H1 (cell line): Measurements from ENCODE around the gene RFC1. TPM values are rescaled to one million over a fixed set of nuclear protein-coding genes. Genes with fewer than 3 reads are reported as not detected.

Experiments used
- CTCF ChIA-PET: fragments of 300-600 bp; sonication (Branson Sonifier 250); formaldehyde crosslinking; loops from one replicate; lab custom pipeline; 2021; ENCODE audit not compliant: partially characterized antibody; lab: Charles Lee
- POLR2A ChIA-PET: fragments of 300-600 bp; sonication (Branson Sonifier 250); formaldehyde crosslinking; loops from one replicate; lab custom pipeline; 2021; ENCODE audit warnings: inconsistent platforms; ENCODE audit not compliant: partially characterized antibody; lab: Charles Lee
- DNase-seq, 2 experiments: peaks; one replicate each; pipeline versions ENCODE4 v3.0.0 to v3.0.0-alpha.2; 2010 to 2022; ENCODE audit warnings: low spot score in 2 of 2, low read depth in 1 of 2, mixed read lengths in 1 of 2
- FAIRE-seq: peaks from 2 replicates; lab custom pipeline; 2011; peaks lifted over from hg19 to GRCh38; lab: Jason Lieb, UNC
- H2AFZ ChIP-seq: 2 replicates; pipeline ENCODE4 v1.8.1; 2012; ENCODE audit warnings: low read length, inconsistent platforms
- H2AK5ac ChIP-seq: 2 replicates; pipeline ENCODE4 v1.6.1; 2013; ENCODE audit warnings: low read depth, low read length
- H2BK120ac ChIP-seq: replicated peaks from 2 replicates; pipeline ENCODE3; 2013; ENCODE audit warnings: low read depth, low read length, inconsistent platforms
- H2BK12ac ChIP-seq: 2 replicates; pipeline ENCODE4 v1.6.1; 2013; ENCODE audit warnings: low read depth, low read length
- H2BK15ac ChIP-seq: 2 replicates; pipeline ENCODE4 v1.6.1; 2013; ENCODE audit warnings: low read length
- H2BK20ac ChIP-seq: 2 replicates; pipeline ENCODE4 v1.6.1; 2013; ENCODE audit warnings: low read length
- H2BK5ac ChIP-seq: 2 replicates; pipeline ENCODE4 v1.6.1; 2013; ENCODE audit warnings: low read depth, low read length
- H3K14ac ChIP-seq: 2 replicates; pipeline ENCODE4 v1.6.1; 2013; ENCODE audit warnings: inconsistent platforms; ENCODE audit not compliant: insufficient read length
- H3K18ac ChIP-seq: 2 replicates; pipeline ENCODE4 v1.6.1; 2013; ENCODE audit warnings: low read length; ENCODE audit errors: extremely low read depth
- H3K23ac ChIP-seq: 2 replicates; pipeline ENCODE4 v1.6.1; 2013; ENCODE audit warnings: inconsistent platforms; ENCODE audit not compliant: insufficient read length
- H3K23me2 ChIP-seq: 2 replicates; pipeline ENCODE4 v1.6.1; 2013; ENCODE audit warnings: low read depth, low read length
- H3K27ac ChIP-seq: 2 replicates; pipeline ENCODE4 v1.6.1; 2011; ENCODE audit warnings: low read depth, low read length, inconsistent platforms
- H3K27me3 ChIP-seq, 4 experiments: replicated peaks in 1 of 4; 1 replicate in 1 of 4; 2 replicates in 3 of 4; pipeline versions ENCODE4 v1.6.1 to v1.8.1; 2011 to 2013; ENCODE audit warnings: low read length in 3 of 4, mild to moderate bottlenecking in 3 of 4, inconsistent platforms in 2 of 4, mixed read lengths in 2 of 4, moderate library complexity in 1 of 4; ENCODE audit not compliant: control insufficient read depth in 3 of 4, insufficient read depth in 3 of 4; ENCODE audit errors: extremely low read depth in 1 of 4
- H3K36me3 ChIP-seq, 4 experiments: 2 replicates each; pipeline versions ENCODE4 v1.6.1 to v1.8.1; 2011 to 2013; ENCODE audit warnings: mild to moderate bottlenecking in 4 of 4, low read length in 3 of 4, moderate library complexity in 2 of 4, control low read depth in 1 of 4, inconsistent platforms in 1 of 4; ENCODE audit not compliant: insufficient read depth in 4 of 4, control insufficient read depth in 2 of 4
- H3K4ac ChIP-seq: replicated peaks from 2 replicates; pipeline ENCODE3; 2013; ENCODE audit warnings: low read length, low read depth, mixed read lengths, inconsistent platforms; ENCODE audit not compliant: insufficient read length
- H3K4me1 ChIP-seq, 4 experiments: replicated peaks in 1 of 4; 1 replicate in 1 of 4; 2 replicates in 3 of 4; pipeline versions ENCODE4 v1.6.1 to v1.8.1; 2011 to 2013; ENCODE audit warnings: low read length in 3 of 4, inconsistent platforms in 2 of 4, mixed read lengths in 1 of 4; ENCODE audit not compliant: insufficient read depth in 4 of 4, control insufficient read depth in 3 of 4
- H3K4me2 ChIP-seq, 2 experiments: 2 replicates each; pipeline versions ENCODE4 v1.6.1 to v1.8.1; 2011 to 2013; ENCODE audit warnings: low read depth in 2 of 2, low read length in 2 of 2, control low read depth in 1 of 2, inconsistent platforms in 1 of 2, mild to moderate bottlenecking in 1 of 2; ENCODE audit not compliant: insufficient read depth in 1 of 2
- H3K4me3 ChIP-seq, 4 experiments: fragments of 200-600, 300-600 bp in 1 of 4; sonication (generic), shearing (Covaris generic), sonication (Bioruptor Twin) in 1 of 4; 2 replicates each; pipeline versions ENCODE4 v1.5.1 to v1.8.1; 2011 to 2016; ENCODE audit warnings: low read length in 4 of 4, low read depth in 3 of 4, control low read depth in 2 of 4, inconsistent platforms in 2 of 4, mild to moderate bottlenecking in 2 of 4, mixed read lengths in 1 of 4, moderate library complexity in 1 of 4; ENCODE audit not compliant: insufficient read depth in 2 of 4; ENCODE audit errors: extremely low read depth in 1 of 4
- H3K56ac ChIP-seq: replicated peaks from 2 replicates; pipeline ENCODE3; 2013; ENCODE audit warnings: low read depth, mild to moderate bottlenecking, mixed read lengths, low read length, inconsistent platforms; ENCODE audit not compliant: insufficient read length
- H3K79me1 ChIP-seq: 2 replicates; pipeline ENCODE4 v1.6.1; 2013; ENCODE audit warnings: low read depth, low read length, control low read depth
- H3K79me2 ChIP-seq, 2 experiments: 2 replicates each; pipeline versions ENCODE4 v1.6.1 to v1.8.1; 2012 to 2013; ENCODE audit warnings: low read length in 2 of 2, mild to moderate bottlenecking in 2 of 2, inconsistent platforms in 1 of 2; ENCODE audit not compliant: insufficient read depth in 2 of 2, control insufficient read depth in 1 of 2
- H3K9ac ChIP-seq, 4 experiments: replicated peaks in 1 of 4; 1 replicate in 1 of 4; 2 replicates in 3 of 4; pipeline versions ENCODE4 v1.6.1 to v1.8.1; 2011 to 2013; ENCODE audit warnings: low read depth in 3 of 4, low read length in 3 of 4, control low read depth in 2 of 4, mild to moderate bottlenecking in 2 of 4, moderate library complexity in 2 of 4, inconsistent platforms in 1 of 4; ENCODE audit errors: extremely low read depth in 1 of 4
- H3K9me3 ChIP-seq, 2 experiments: 2 replicates each; pipeline versions ENCODE4 v1.6.1 to v1.8.1; 2012 to 2013; ENCODE audit warnings: mild to moderate bottlenecking in 2 of 2, moderate library complexity in 2 of 2, control low read depth in 1 of 2, inconsistent platforms in 1 of 2, low read depth in 1 of 2, low read length in 1 of 2, mixed read lengths in 1 of 2; ENCODE audit not compliant: insufficient read depth in 2 of 2
- H4K20me1 ChIP-seq, 2 experiments: replicated peaks in 1 of 2; 2 replicates each; pipeline versions ENCODE3 to v1.8.1; 2011 to 2013; ENCODE audit warnings: inconsistent platforms in 2 of 2, low read length in 2 of 2, mild to moderate bottlenecking in 1 of 2; ENCODE audit not compliant: insufficient read depth in 2 of 2, control insufficient read depth in 1 of 2
- H4K5ac ChIP-seq: 2 replicates; pipeline ENCODE4 v1.6.1; 2013; ENCODE audit warnings: low read length, low read depth, mixed read lengths, inconsistent platforms; ENCODE audit not compliant: insufficient read length
- H4K8ac ChIP-seq: 2 replicates; pipeline ENCODE4 v1.8.0; 2013; ENCODE audit warnings: mild to moderate bottlenecking, moderate library complexity, low read length, inconsistent platforms; ENCODE audit not compliant: insufficient read depth; ENCODE audit errors: extremely low read depth
- H4K91ac ChIP-seq: replicated peaks from 2 replicates; pipeline ENCODE3; 2013; ENCODE audit warnings: low read length, mixed read lengths, inconsistent platforms; ENCODE audit not compliant: insufficient read length
- ATF3 ChIP-seq: IDR thresholded peaks from 2 replicates; pipeline ENCODE4 v1.6.1; 2011; ENCODE audit warnings: low read depth, mild to moderate bottlenecking, low read length; ENCODE audit not compliant: insufficient read depth
- HDAC6 ChIP-seq: IDR thresholded peaks from one replicate; pipeline ENCODE4 v1.7.1; 2012; ENCODE audit warnings: low read depth, mild to moderate bottlenecking, inconsistent platforms, low read length, moderate library complexity
- SAP30 ChIP-seq: fragments of 300-600 bp; sonication (generic); IDR thresholded peaks from 2 replicates; pipeline ENCODE4 v1.7.1; 2012; ENCODE audit warnings: low read length, moderate library complexity, mild to moderate bottlenecking, inconsistent platforms; ENCODE audit not compliant: insufficient read depth, insufficient replicate concordance
- SIN3A ChIP-seq, 2 experiments: IDR thresholded peaks in 1 of 2; conservative IDR thresholded peaks in 1 of 2; 2 replicates each; pipeline ENCODE4 v1.6.1; 2011 to 2012; ENCODE audit warnings: low read length in 2 of 2, improper control_type of control experiment in 1 of 2, low read depth in 1 of 2, mild to moderate bottlenecking in 1 of 2
- SP1 ChIP-seq: IDR thresholded peaks from 2 replicates; pipeline ENCODE4 v1.6.1; 2011; ENCODE audit warnings: low read depth, low read length
- WGBS, 2 experiments: shearing (Covaris generic) in 1 of 2; methylation state at CpG; one replicate each; pipeline versions ENCODE4 v1.1.6 to v1.1.7; 2013 to 2015; ENCODE audit warnings: low lambda C conversion rate in 2 of 2, mixed read lengths in 2 of 2, inconsistent platforms in 1 of 2, low coverage in 1 of 2, missing lambda C conversion rate in 1 of 2; ENCODE audit not compliant: insufficient replicate concordance in 2 of 2, insufficient coverage in 1 of 2, insufficient read length in 1 of 2; ENCODE audit errors: extremely low coverage in 1 of 2, missing lambda C conversion rate in 1 of 2; 5-methylcytosine and 5-hydroxymethylcytosine counted together
- long read RNA-seq, 2 experiments: library from RNA in 1 of 2; library from capped mRNA in 1 of 2; stranded (forward); transcript quantifications; one replicate each; pipeline ENCODE4 v2.0.0, GENCODE V29; 2021; ENCODE audit warnings: inconsistent platforms in 1 of 2
- polyA minus RNA-seq, 3 experiments: library from RNA; depleted of rRNA, polyadenylated mRNA; stranded (reverse); fragments of >200 nt; gene quantifications; 1 replicate in 2 of 3; 2 replicates in 1 of 3; pipeline ENCODE4 v1.2.3, GENCODE V29; 2011
- polyA plus RNA-seq, 7 experiments: library from polyadenylated mRNA; depleted of rRNA in 3 of 7; stranded (reverse) in 5 of 7; unstranded in 2 of 7; fragments of >200 nt in 5 of 7; fragments of 200-250 nt in 2 of 7; gene quantifications; 1 replicate in 5 of 7; 2 replicates in 1 of 7; 4 replicates in 1 of 7; pipeline versions ENCODE4 v1.2.1 to v1.2.3, GENCODE V29; 2011 to 2013; ENCODE audit warnings: missing spikeins in 2 of 7, mixed read lengths in 2 of 7
- total RNA-seq: library from RNA; stranded (reverse); fragmentation: NEBNext Ultra II Directional; extraction: Animal tissue kit (Norgen Biotek cat#: 25700); gene quantifications from 2 replicates; pipeline ENCODE4 v1.2.1, GENCODE V29; 2021

Gene RFC1
- 78.0 and 83.8 TPM in 2 replicates for total RNA-seq
- polyA plus RNA-seq (2011; rRNA removed), result 10.4 and 16.0 TPM in 2 replicates
- 23.1 TPM for polyA plus RNA-seq (2011; cell fraction: cytosol; rRNA removed)
- 25.6 TPM for polyA plus RNA-seq (2011; cell fraction: nucleus; rRNA removed)
- 35.1 to 69.6 TPM (median 44.6 TPM) in 4 replicates for polyA plus RNA-seq (2012, experiment 1 of 2)
- 3.6 TPM for polyA plus RNA-seq (2012, experiment 2 of 2)
- 148 TPM for polyA plus RNA-seq (2013, experiment 1 of 2)
- 154 TPM for polyA plus RNA-seq (2013, experiment 2 of 2)
- polyA minus RNA-seq (2011; rRNA and poly(A)+ RNA removed), result 72.5 and 78.2 TPM in 2 replicates
- polyA minus RNA-seq (2011; cell fraction: cytosol; rRNA and poly(A)+ RNA removed), result 52.0 TPM
- 166 TPM for polyA minus RNA-seq (2011; cell fraction: nucleus; rRNA and poly(A)+ RNA removed)
- long read RNA-seq, experiment 1, full-length matches to known transcripts, result 2 of 46 reads
- long read RNA-seq, experiment 1, partial matches to known transcripts, result 23 of 46 reads
- long read RNA-seq, experiment 1, other reads (novel, unspliced or antisense), result 21 of 46 reads
- long read RNA-seq, experiment 2, full-length matches to known transcripts, result 8 of 86 reads
- long read RNA-seq, experiment 2, partial matches to known transcripts, result 61 of 86 reads
- long read RNA-seq, experiment 2, other reads (novel, unspliced or antisense), result 17 of 86 reads

- no peak within 1 kb of the TSS for H2BK120ac ChIP-seq
- H3K9ac ChIP-seq, result peak within 1 kb of the TSS; percentile 75 to 90 (median 87)
- peak within 1 kb of the TSS; percentile 35 for H3K56ac ChIP-seq
- peak; percentile 91 to 97 for DNase-seq
- no peak within 1 kb of the TSS for H3K23ac ChIP-seq
- H3K4me2 ChIP-seq, result peak within 1 kb of the TSS; percentile 57 to 72
- peak within 1 kb of the TSS; percentile 76 for H4K5ac ChIP-seq
- H3K27me3 ChIP-seq, result peaks cover 0 to 12% (median 6%) of the 10 kb centered on the region in 4 experiments; a peak in 5 of 7 replicates
- H3K14ac ChIP-seq, result no peak within 1 kb of the TSS
- H4K20me1 ChIP-seq, result peaks cover 3% of the 10 kb centered on the region in 2 experiments
- 0 out of 2 replicates have a peak, but pooled peaks cover 3% of the 10 kb centered on the region for H3K23me2 ChIP-seq
- 0 out of 2 replicates have a peak within 1 kb of the TSS, but pooled peaks have one; percentile 35 for H2BK12ac ChIP-seq
- no peak within 1 kb of the TSS for H2BK20ac ChIP-seq
- H2BK5ac ChIP-seq, result peak within 1 kb of the TSS; percentile 81; the same call in 1 of the 2 replicates
- H3K79me1 ChIP-seq, result peaks cover 3% of the 10 kb centered on the region
- H3K4me1 ChIP-seq, result peaks cover 0 to 4% (median 0%) of the 10 kb centered on the region in 4 experiments; a peak in 1 of 7 replicates
- no peak within 1 kb of the TSS for H2BK15ac ChIP-seq
- H3K9me3 ChIP-seq, result peaks cover 3% of the 10 kb centered on the region in 2 experiments; a peak in 2 of 4 replicates
- H2AFZ ChIP-seq, result peak within 1 kb of the TSS; percentile 36; the same call in 1 of the 2 replicates
- peak within 1 kb of the TSS; percentile 11 for H3K4ac ChIP-seq
- ChIA-PET CTCF (interaction anchor here (0.6 to 1.7 kb wide), 5 partner anchors 26 to 509 kb away, joined by 3 to 8 read pairs (median 4); no protein-coding TSS in a partner anchor), POLR2A (interaction anchor here (0.6 to 3.3 kb wide), 25 partner anchors 8 to 322 kb away, joined by 3 to 27 read pairs (median 3); partner anchors contain the start of genes LIAS and RPL9)
- 5% methylated on average over 59 of the region's 60 CpGs; no CpG with 5 or more reads in 1 of the 2 experiments for WGBS, 2 experiments
- peak within 1 kb of the TSS; percentile 80 to 93 (median 81) for H3K4me3 ChIP-seq
- peak within 1 kb of the TSS; percentile 96 for H4K8ac ChIP-seq
- H2AK5ac ChIP-seq, result no peak within 1 kb of the TSS
- FAIRE-seq, result peak; percentile 45
- H3K27ac ChIP-seq, result peak within 1 kb of the TSS; percentile 92
- no peaks in the 10 kb centered on the region for H3K36me3 ChIP-seq
- no peak within 1 kb of the TSS for H4K91ac ChIP-seq
- no peak within 1 kb of the TSS; the same call in 1 of the 2 replicates for H3K18ac ChIP-seq
- H3K79me2 ChIP-seq, result peaks cover 9 to 47% of the 10 kb centered on the region in 2 experiments
- peak in 1 of 2 experiments; percentile 84; a peak in 1 of 4 replicates for TF ChIP-seq SIN3A (conservative IDR thresholded peaks at IDR 0.05 in 1 of 2, IDR thresholded peaks at IDR 0.05 in 1 of 2; ENCODE audit: low read depth in 1 of 2, low read length in 2 of 2)
- no peak for TF ChIP-seq SP1
- TF ChIP-seq SAP30, result peak; percentile 36
- peak; percentile 74 for TF ChIP-seq ATF3
- TF ChIP-seq HDAC6, result no peak
Measured at GRCh38 chr4:39365830-39366771, at the start of gene RFC1. TSS of gene RFC1 (minus strand) at chr4:39366362. CDS start at chr4:39366241, 121 bp downstream.
